ENCODE data around the gene SVOPL. TPM values are rescaled to one million over a fixed set of nuclear protein-coding genes. Genes with fewer than 3 reads are reported as not detected.
"Not testable (repeated sequence)": the region's sequence is repeated elsewhere in the genome, so short reads cannot be mapped to it uniquely, and the experiment has no call there.

Gene SVOPL
- total RNA-seq, 2 donors from 2014 or later = not detected

DNA sequence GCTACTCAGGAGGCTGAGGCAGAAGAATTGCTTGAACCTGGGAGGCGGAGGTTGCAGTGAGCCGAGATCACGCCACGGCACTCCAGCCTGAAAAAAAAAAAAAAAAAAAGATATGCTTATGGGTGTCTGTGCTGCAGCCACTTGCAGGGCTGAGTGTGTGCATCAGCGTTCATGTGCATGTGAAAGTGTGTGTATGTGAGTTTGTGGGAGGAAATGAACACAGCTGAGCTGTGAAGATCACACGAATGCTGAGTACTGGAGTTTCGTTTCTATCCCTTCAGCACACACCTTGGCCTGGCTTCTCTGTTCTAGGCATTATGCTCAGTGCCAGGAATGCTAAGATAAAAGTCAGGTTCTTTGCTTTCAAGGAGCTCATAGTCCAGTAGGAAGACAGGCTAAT lies 12.0 kb upstream of the SVOPL start:
- no peaks in the 10 kb centered on the region for H3K9me3 Mint-ChIP-seq
- DNase-seq (ENCODE audit: low spot score in 2 of 2) (no peak), ATAC-seq (peak; percentile 36 to 59)
- H3K27ac Mint-ChIP-seq = no peak overlapping the region
- H3K36me3 Mint-ChIP-seq = peaks cover 0 to 6% of the 10 kb centered on the region in 2 donors

DNA sequence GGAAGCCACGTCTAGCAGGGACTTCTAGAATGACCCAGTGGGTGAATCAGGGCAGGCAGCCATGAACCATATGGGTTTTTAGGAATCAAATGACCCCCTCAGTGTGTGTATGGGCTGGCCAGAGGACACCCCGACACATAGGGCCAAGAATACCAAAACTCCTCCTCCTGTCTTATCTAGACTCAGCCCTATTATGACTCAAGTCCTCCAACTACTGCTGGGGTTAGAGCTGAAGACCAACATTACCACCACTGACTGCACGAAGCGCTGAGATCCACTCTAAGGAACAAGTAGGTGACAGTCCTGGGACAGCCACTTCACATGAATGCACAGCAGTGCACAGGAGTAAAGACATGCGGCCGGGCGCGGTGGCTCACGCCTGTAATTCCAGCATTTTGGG lies 11.5 kb upstream of the SVOPL start:
- Mint-ChIP-seq H3K9me3 (no peaks in the 10 kb centered on the region), H3K27ac (no peak overlapping the region), H3K36me3 (peaks cover 0 to 6% of the 10 kb centered on the region in 2 donors)
- ATAC-seq (peak in 1 of 2 donors; percentile 38), DNase-seq (ENCODE audit: low spot score in 2 of 2) (no peak)

DNA sequence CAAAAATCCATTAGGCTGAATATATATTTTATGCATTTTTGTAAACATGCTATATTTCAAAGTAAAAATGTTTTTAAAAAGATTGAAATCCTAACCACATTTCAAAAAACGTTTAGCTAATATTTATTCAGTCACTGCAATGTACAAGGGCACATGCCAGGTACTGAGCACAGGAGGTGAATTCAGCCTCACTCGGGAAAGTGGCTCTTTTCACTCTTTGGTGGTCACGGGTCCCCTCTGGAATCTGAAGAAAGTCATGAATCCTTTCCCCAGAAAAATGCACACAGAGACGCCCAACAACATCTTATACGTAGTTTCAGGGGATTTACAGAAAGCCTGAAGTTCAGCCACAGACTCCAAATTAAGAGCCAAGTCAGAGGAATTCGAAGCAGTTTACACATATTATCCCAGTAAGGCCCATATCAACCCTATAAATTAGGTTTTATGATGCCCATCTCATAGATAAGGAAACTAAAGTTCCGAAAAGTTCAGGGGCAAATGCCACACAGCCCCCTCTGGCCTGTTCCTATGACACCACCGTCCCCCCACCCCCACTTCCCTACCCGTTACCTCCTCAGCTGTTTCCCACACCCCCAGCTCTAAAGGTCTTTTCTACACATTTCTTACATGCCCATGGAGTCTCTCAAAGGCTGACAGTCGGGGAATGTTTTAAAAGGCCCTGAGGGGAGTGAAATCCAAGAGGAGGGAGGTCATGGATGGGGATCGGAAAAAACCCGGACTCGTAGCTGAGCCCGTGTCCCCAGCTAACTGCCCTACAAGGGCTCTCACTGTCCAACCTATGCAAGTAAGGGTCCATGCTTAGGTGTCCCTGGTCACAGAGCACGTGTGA lies 9.6 kb upstream of the SVOPL start:
- Mint-ChIP-seq H3K36me3 (no peaks in the 10 kb centered on the region), H3K9me3 (no peaks in the 10 kb centered on the region), H3K27ac (no peak overlapping the region)
- DNase-seq (ENCODE audit: low spot score in 2 of 2) (no peak), ATAC-seq (no peak)

DNA sequence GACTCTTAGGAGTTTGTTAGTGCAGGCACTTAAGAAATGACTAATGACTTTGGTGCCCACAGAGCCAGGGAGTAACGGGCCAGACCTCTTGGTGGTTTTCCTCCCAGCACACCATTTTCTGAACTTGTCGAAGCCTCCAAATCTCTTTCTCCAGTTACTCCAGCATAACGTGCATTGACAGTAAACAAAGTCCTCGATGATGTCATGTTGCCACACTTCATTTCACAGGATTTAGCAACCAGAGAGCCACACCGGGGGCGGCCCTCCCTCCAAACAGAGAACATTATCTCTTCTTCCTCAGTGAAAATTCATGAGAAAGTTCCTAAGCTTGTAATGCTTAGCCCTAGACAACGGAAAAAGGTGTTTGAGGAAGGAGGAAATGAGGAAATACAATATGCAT lies 4.0 kb upstream of the SVOPL start:
- Mint-ChIP-seq H3K9me3 (no peaks in the 10 kb centered on the region), H3K27ac (no peak overlapping the region), H3K36me3 (no peaks in the 10 kb centered on the region)
- no peak for ATAC-seq
- no peak for DNase-seq (ENCODE audit: low spot score in 2 of 2)

- ATAC-seq = no peak
- DNase-seq (ENCODE audit: low spot score in 2 of 2) = no peak
- Mint-ChIP-seq H3K9me3 (no peaks in the 10 kb centered on the region), H3K27ac (no peak overlapping the region), H3K36me3 (no peaks in the 10 kb centered on the region)
Measured at GRCh38 chr7:138701537-138701923, 368 bp upstream of the SVOPL start.

DNA sequence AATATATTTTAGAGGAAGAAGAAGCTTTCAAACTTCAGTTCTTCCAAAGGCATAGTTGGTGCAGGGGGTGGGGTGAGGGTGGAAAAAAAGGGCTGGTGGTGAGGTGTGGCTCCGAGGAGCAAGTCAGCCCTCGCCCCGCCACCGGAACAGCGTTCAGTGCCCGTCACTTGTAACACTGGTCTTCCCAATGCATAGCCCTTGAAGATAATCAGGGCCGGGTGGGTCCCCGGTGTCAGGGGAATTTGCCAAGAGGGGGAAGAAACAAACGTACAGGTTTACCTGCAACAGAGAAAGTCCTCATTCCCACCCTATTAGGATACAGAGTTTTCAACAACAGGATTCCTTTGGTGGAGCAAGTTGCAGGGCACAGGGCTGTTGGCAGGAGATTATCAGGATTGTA lies 1.5 kb downstream of the SVOPL start:
- Mint-ChIP-seq H3K36me3 (no peaks in the 10 kb centered on the region), H3K27ac (no peak overlapping the region), H3K9me3 (no peaks in the 10 kb centered on the region)
- DNase-seq (ENCODE audit: low spot score in 2 of 2) = no peak
- no peak for ATAC-seq

DNA sequence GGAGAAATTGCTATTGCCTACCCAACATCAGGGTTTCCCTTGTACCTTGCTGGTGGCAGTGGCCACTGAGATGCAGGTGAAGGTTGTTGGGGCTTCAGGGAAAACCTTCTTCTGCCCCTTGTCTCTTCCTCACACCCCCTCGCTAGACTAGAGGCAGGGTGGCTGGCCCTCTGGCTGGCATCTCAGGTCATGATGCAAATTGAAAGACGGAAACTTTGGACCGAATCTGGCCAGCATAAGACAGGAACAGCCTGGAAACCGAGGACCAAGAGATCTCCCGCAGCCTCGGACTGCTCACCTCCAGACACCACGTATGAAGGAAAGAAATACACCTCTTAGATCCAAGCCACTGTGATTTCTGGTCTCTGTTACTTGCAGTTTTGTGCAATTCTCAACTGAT lies 2.9 kb downstream of the SVOPL start:
- Mint-ChIP-seq H3K27ac (no peak overlapping the region), H3K36me3 (no peaks in the 10 kb centered on the region), H3K9me3 (no peaks in the 10 kb centered on the region)
- DNase-seq (ENCODE audit: low spot score in 2 of 2) (no peak), ATAC-seq (no peak)

GRCh38 chr7:138697535-138698182 lies 3.5 kb downstream of the SVOPL start:
- DNase-seq (ENCODE audit: low spot score in 2 of 2) = no peak
- Mint-ChIP-seq H3K9me3 (no peaks in the 10 kb centered on the region), H3K36me3 (no peaks in the 10 kb centered on the region), H3K27ac (peak overlapping the region in 1 of 2 donors; percentile 6)
- no peak for ATAC-seq

DNA sequence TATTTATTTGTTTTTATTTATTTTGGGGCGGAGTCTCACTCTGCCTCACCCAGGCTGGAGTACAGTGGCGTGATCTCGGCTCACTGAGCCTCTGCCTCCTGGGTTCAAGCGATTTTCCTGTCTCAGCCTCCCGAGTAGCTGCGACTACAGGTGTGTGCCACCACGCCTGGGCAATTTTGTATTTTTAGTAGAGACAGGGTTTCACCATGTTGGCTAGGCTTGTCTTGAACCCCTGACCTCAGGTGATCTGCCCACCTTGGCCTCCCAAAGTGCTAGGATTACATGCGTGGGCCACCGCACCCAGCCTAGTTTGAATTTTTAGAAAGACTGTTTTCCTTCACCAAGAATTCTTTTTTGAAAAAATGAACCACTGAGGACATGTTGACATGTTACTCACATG lies 5.4 kb downstream of the SVOPL start:
- H3K36me3 Mint-ChIP-seq; H3K9me3 Mint-ChIP-seq; H3K27ac Mint-ChIP-seq; ATAC-seq; DNase-seq (ENCODE audit: low spot score in 2 of 2): not testable (repeated sequence)

DNA sequence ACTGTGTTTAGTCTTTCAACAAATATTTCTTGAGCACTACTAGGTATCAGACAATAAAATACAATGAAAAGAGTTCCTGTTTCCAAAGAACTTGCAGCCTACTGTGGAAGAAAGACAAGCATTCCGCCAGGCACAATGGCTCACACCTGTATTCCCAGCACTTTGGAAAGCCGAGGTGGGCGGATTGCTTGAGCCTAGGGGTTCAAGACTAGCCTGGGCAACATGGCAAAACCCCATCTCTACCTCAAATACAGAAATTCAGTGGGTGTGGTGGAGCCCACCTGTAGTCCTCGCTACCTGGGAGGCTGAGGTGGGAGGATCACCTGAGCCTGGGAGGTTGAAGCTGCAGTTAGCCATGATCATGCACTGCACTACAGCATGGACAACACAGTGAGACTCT lies 6.1 kb downstream of the SVOPL start:
- no peak overlapping the region for H3K27ac Mint-ChIP-seq

GRCh38 chr7:138691178-138691577 lies 10.0 kb downstream of the SVOPL start:
- H3K27ac Mint-ChIP-seq = no peak overlapping the region
- DNase-seq (ENCODE audit: low spot score in 2 of 2) (no peak), ATAC-seq (no peak)
- H3K36me3 Mint-ChIP-seq = peaks cover 4 to 5% of the 10 kb centered on the region in 2 donors
- H3K9me3 Mint-ChIP-seq = peaks cover 3 to 8% of the 10 kb centered on the region in 2 donors

More for the DNA sequence above, 6.1 kb downstream of the SVOPL start:
- no peak for ATAC-seq
- no peak for DNase-seq (ENCODE audit: low spot score in 2 of 2)
- Mint-ChIP-seq H3K36me3 (no peaks in the 10 kb centered on the region), H3K9me3 (no peaks in the 10 kb centered on the region)

DNA sequence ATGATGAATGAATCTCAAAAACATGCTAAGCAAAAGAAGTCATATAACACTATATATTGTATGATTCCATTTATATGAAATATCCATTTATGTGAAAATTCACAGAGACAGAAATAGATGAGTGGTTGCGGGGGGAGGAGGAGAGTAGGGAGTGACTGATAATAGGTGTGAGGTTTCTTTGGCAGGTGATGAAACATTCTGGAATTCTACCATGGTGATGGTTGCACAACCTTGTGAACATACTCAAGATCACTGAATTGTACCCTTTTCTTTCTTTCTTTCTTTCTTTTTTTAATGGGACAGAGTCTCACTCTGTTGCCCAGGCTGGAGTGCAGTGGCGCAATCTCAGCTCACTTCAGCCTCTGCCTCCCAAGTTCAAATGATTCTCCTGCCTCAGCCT lies 10.7 kb downstream of the SVOPL start:
- H3K27ac Mint-ChIP-seq = no peak overlapping the region

DNA sequence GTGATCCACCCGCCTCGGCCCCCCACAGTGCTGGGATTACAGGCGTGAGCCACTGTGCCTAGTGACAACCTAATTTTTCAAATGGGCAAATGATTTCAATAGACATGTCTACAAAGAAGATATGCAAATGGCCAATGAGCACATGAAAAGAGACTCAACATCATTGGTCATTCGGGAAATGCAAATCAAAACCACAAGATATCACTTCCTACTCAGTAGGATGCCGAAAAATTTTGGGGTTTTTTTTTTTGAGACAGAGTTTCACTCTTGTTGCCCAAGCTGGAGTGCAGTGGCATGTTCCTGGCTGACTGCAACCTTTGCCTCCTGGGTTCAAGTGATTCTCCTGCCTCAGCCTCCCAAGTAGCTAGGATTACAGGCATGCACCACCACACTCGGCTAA lies 13.1 kb downstream of the SVOPL start:
- peak in 1 of 2 donors; percentile 28 for ATAC-seq
- not testable (repeated sequence) for H3K36me3 Mint-ChIP-seq; DNase-seq (ENCODE audit: low spot score in 2 of 2); H3K27ac Mint-ChIP-seq; H3K9me3 Mint-ChIP-seq

More for the DNA sequence above, 10.7 kb downstream of the SVOPL start:
- ATAC-seq (no peak), DNase-seq (ENCODE audit: low spot score in 2 of 2) (no peak)
- peaks cover 3 to 8% of the 10 kb centered on the region in 2 donors for H3K9me3 Mint-ChIP-seq
- H3K36me3 Mint-ChIP-seq = peaks cover 4 to 5% of the 10 kb centered on the region in 2 donors

- Mint-ChIP-seq H3K27ac (no peak overlapping the region), H3K9me3 (peaks cover 3 to 8% of the 10 kb centered on the region in 2 donors), H3K36me3 (peaks cover 4 to 5% of the 10 kb centered on the region in 2 donors)
- ATAC-seq (no peak), DNase-seq (ENCODE audit: low spot score in 2 of 2) (no peak)
Measured at GRCh38 chr7:138684340-138684739, 16.8 kb downstream of the SVOPL start.

- H3K27ac Mint-ChIP-seq = no peak overlapping the region
- ATAC-seq (no peak), DNase-seq (ENCODE audit: low spot score in 2 of 2) (no peak)
- H3K9me3 Mint-ChIP-seq = no peaks in the 10 kb centered on the region
- no peaks in the 10 kb centered on the region for H3K36me3 Mint-ChIP-seq
Measured at GRCh38 chr7:138679793-138680192, 21.4 kb downstream of the SVOPL start.

DNA sequence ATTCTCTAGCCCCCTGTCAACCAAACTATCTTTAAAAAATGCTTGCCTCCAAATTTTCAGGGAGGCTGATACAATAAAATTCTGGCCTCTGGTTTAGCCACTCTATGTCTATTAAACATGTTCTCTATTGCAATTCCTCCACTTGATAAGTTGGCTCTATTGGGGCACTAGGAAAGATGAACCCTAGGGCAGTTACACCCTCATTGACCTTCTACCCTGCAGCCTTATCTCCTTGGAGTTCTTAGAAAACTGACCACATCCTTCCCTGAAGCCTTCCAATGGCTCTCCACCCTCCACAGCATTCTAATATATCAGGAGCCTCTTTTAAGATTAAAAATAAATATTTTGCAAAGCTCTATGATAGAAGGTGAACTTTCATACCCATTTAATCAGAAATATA lies 30.6 kb downstream of the SVOPL start:
- DNase-seq (ENCODE audit: low spot score in 2 of 2) (no peak), ATAC-seq (no peak)
- Mint-ChIP-seq H3K27ac (no peak overlapping the region), H3K36me3 (peaks cover 0 to 6% of the 10 kb centered on the region in 2 donors), H3K9me3 (peaks cover 0 to 7% of the 10 kb centered on the region in 2 donors)

GRCh38 chr7:138669364-138669763 lies 31.8 kb downstream of the SVOPL start:
- ATAC-seq = no peak
- no peak overlapping the region for H3K27ac Mint-ChIP-seq

DNA sequence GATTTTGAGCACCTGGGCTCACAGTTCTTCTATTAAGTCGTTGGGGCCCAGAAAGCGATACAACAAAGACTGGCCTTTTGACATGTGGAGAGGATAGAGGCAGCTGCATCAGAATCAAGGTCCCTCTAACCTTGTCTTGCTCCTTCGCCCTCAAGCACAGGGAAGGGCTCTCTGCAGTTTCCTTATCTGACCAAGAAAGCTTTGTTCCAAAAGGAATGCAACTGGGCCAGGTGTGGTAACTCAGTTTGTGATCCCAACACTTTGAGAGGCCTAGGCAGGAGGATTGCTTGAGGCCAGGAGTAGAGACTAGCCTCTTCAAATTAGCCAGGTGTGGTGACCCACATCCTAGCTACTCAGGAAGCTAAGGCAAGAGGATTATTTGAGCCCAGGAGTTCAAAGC lies 32.2 kb downstream of the SVOPL start:
- ATAC-seq (no peak), DNase-seq (ENCODE audit: low spot score in 2 of 2) (no peak)
- Mint-ChIP-seq H3K36me3 (peaks cover 0 to 6% of the 10 kb centered on the region in 2 donors), H3K9me3 (peaks cover 0 to 7% of the 10 kb centered on the region in 2 donors), H3K27ac (no peak overlapping the region)

More at GRCh38 chr7:138669364-138669763, 31.8 kb downstream of the SVOPL start:
- DNase-seq (ENCODE audit: low spot score in 2 of 2) = no peak
- peaks cover 0 to 7% of the 10 kb centered on the region in 2 donors for H3K9me3 Mint-ChIP-seq
- peaks cover 0 to 6% of the 10 kb centered on the region in 2 donors for H3K36me3 Mint-ChIP-seq
